Astrocyte of the spinal cord (primary cell): Measurements from ENCODE around the gene TFF2.

ENCODE experiments used
- DNase-seq: peaks from one replicate; pipeline ENCODE4 v3.0.0; 2011; ENCODE audit warnings: low read depth, low spot score
- H3K4me3 ChIP-seq: 2 replicates; pipeline ENCODE4 v1.5.1; 2011; ENCODE audit warnings: low read depth, mild to moderate bottlenecking, low read length, moderate library complexity
- in situ Hi-C: cut with HindIII; loops from 2 replicates; pipeline ENCODE4 v1.10.0; 2017; ENCODE audit warnings: low sequenced_read_pairs
- TF ChIP-seq, protein P1 (sequence below): IDR thresholded peaks from 2 replicates; pipeline ENCODE4 v1.5.1; 2012; ENCODE audit warnings: low read depth, mild to moderate bottlenecking, low read length, inconsistent platforms

TFF2 gene

GRCh38 chr21:42338729-42339715 lies 11.8 kb downstream of the TFF2 start:
- DNase-seq: no peak
- TF ChIP-seq, protein P1, sequence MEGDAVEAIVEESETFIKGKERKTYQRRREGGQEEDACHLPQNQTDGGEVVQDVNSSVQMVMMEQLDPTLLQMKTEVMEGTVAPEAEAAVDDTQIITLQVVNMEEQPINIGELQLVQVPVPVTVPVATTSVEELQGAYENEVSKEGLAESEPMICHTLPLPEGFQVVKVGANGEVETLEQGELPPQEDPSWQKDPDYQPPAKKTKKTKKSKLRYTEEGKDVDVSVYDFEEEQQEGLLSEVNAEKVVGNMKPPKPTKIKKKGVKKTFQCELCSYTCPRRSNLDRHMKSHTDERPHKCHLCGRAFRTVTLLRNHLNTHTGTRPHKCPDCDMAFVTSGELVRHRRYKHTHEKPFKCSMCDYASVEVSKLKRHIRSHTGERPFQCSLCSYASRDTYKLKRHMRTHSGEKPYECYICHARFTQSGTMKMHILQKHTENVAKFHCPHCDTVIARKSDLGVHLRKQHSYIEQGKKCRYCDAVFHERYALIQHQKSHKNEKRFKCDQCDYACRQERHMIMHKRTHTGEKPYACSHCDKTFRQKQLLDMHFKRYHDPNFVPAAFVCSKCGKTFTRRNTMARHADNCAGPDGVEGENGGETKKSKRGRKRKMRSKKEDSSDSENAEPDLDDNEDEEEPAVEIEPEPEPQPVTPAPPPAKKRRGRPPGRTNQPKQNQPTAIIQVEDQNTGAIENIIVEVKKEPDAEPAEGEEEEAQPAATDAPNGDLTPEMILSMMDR: no peak
- no peak overlapping the region for H3K4me3 ChIP-seq
- in situ Hi-C loops: no loop called here

GRCh38 chr21:42337830-42338728 lies 12.7 kb downstream of the TFF2 start:
- peak; percentile 29 for DNase-seq
- TF ChIP-seq, protein P1: peak; percentile 72
- no peak overlapping the region for H3K4me3 ChIP-seq
- in situ Hi-C loops: no loop called here

DNA sequence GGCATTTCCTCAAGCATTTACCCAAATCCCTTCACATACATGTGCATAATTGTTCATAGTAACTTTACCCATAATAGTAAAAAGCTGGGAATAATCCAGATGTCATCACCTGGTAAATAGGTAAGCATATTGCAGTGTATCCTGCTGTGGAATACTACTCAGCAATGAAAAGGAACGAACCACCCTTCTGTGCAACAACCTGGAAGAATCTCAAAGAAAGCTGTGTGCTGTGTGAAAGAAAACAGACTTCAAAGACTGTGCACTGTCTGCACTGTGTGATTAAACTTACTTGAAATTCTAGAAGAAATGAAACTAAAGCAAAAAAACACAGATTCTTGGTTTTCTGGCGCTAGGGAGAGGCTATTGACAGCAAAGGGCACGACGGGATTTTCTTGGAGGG lies 13.5 kb downstream of the TFF2 start:
- in situ Hi-C loops: no loop called here
- H3K4me3 ChIP-seq: no peak overlapping the region
- DNase-seq: no peak
- TF ChIP-seq, protein P1: no peak

DNA sequence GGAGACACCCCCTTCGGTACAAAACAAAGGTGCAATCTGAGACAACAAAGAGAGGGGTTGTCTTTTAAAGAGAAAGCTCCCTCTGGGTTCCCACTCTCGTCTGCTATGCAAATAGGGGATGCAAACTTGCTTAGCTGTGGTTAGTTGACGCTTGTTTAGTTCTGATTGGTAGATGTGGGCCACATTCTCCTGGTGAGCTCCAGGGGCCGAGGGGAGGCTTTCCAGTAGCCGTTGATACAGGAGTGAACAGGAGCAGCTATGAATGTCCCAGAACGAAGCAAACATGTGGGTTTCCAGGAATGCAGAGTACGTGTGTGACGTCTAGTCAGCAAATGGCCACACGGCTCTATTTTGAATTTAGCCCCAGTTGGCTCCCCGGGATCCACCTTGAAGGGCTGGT lies 14.7 kb downstream of the TFF2 start:
- no peak overlapping the region for H3K4me3 ChIP-seq
- TF ChIP-seq, protein P1: no peak
- in situ Hi-C loops: no loop called here
- DNase-seq: no peak

DNA sequence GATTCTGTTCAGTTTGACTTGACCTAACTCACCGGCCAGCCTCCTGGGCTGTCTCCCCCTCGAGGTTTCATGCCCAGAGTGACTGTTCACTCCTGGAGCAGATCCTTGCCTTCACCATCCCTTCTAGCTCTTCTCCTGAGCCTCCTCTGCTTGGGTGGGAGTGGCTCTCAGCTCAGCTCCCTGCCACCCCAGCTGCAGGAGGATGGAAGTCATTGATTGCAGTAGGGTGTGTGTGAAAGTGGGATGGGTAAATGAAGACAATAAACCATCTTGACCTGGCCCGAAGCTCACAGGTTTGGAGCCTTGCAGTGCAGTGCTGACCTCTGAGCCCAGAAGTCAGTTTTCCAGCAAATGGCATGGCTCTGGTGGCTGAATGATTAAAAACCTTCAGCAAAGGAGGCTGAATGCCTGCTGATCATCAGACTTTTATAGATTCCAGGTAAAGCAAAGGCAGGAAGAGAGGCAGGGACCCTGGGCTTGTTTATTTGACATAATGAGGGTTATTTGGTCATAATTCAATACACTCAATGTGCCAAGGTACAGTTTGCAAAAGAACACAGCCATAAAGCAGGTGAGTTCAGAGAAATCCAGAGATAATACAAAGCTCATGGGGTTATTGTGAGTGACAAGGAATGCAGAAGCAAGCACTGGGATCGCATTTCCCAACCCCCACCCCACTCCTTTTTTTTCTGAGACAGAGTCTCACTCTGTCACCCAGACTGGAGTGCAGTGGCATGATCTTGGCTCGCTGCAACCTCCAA lies 18.1 kb downstream of the TFF2 start:
- TF ChIP-seq, protein P1: no peak
- DNase-seq: no peak
- in situ Hi-C loops: no loop called here
- no peak overlapping the region for H3K4me3 ChIP-seq

DNA sequence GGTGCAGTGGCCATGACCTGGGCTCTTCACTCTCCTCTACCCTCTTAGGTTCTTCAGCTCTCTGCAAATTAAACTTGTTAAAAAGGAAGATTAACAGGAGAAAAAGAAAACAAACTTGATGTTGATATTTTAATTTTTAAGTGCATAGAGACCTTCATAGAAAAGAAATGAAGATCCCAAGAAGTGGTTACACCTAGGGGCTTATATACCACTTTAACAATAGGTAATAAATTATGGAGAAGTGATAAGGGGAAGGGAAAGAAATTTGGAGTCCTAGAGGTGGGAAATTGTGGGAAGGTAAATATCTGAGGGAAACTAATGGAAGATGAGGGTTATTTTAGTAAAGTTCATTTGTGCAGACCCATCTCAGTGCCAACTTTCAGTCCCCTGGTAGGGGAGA lies 19.1 kb downstream of the TFF2 start:
- H3K4me3 ChIP-seq: no peak overlapping the region
- no peak for DNase-seq
- TF ChIP-seq, protein P1: no peak
- in situ Hi-C loops: no loop called here
